Parathyroid adenoma (tissue), 2 donors: ENCODE measurements around the gene MMP11.

ENCODE experiments used
- H2AFZ ChIP-seq: fragments of 300-600 bp; sonication (generic); one replicate; pipeline ENCODE4 v1.7.0; 2017; ENCODE audit warnings: antibody characterized with exemption, mild to moderate bottlenecking
- H3K27ac ChIP-seq: fragments of 300-600 bp; sonication (generic); one replicate; pipeline ENCODE4 v1.7.0; 2017
- H3K27me3 ChIP-seq: fragments of 300-600 bp; sonication (generic); one replicate; pipeline ENCODE4 v1.7.0; 2017; ENCODE audit warnings: low read length; ENCODE audit not compliant: control insufficient read depth, insufficient read depth
- H3K36me3 ChIP-seq: fragments of 300-600 bp; sonication (generic); one replicate; pipeline ENCODE4 v1.7.0; 2017; ENCODE audit warnings: low read length; ENCODE audit not compliant: control insufficient read depth, insufficient read depth
- H3K4me1 ChIP-seq: fragments of 300-600 bp; sonication (generic); one replicate; pipeline ENCODE4 v1.7.0; 2017; ENCODE audit warnings: control low read depth
- H3K4me2 ChIP-seq: fragments of 300-600 bp; sonication (generic); one replicate; pipeline ENCODE4 v1.7.0; 2017; ENCODE audit warnings: low read length
- H3K4me3 ChIP-seq: fragments of 300-600 bp; sonication (generic); one replicate; pipeline ENCODE4 v1.7.0; 2017; ENCODE audit warnings: low read depth, low read length
- H3K79me2 ChIP-seq: fragments of 300-600 bp; sonication (generic); one replicate; pipeline ENCODE4 v1.7.0; 2017; ENCODE audit warnings: control low read depth
- H3K9ac ChIP-seq: fragments of 300-600 bp; sonication (generic); one replicate; pipeline ENCODE4 v1.7.0; 2017; ENCODE audit warnings: mild to moderate bottlenecking
- H3K9me3 ChIP-seq: fragments of 300-600 bp; sonication (generic); one replicate; pipeline ENCODE4 v1.7.0; 2017; ENCODE audit warnings: low read length; ENCODE audit not compliant: control insufficient read depth
- TF ChIP-seq, protein P1 (sequence below): fragments of 300-600 bp; sonication (generic); IDR thresholded peaks from one replicate; pipeline ENCODE4 v1.7.0; 2017; ENCODE audit warnings: antibody characterized with exemption, mild to moderate bottlenecking
- donor health status: primary hyperparathyroidism.

The MMP11 gene

DNA sequence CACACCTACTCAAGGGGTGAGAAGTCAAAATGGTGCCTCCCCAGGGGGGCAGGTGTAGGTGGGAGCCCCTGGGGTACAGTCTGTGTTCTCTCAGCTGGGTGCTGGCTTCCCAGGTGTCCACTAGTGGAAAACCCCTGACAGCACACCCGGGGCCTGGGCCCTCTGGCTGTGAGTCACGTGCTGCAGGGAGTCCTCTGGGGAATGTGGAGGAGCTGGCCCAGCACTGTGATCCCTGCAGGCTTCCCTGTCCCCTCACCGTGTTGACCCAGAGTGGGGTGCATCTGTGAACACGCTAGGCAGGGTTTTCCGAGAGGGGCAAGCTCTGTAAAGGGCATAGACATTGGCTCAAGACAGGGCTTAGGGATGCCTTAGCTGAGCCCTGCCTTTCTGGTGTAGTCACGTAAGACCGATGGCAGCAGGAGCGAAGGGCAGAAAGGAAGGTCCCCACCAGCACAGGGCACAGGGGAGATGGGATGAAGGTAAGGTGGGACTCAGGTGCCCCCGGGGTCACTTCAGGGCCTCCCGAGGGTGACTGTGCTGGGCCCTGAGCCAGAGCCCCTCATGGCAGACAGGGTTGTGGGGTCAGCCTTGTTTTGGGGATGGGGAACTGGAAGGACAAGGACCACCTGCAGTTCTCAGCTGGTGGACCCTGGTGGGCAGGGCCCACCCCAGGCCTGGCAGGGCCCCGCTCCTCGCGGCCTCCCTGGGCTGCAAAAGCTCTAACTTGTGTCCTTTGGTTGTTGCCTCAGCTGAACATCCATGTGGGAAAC is 52.0 kb downstream of the MMP11 start:
- H3K4me2 ChIP-seq = no peak overlapping the region
- H3K27ac ChIP-seq = no peak overlapping the region
- no peak overlapping the region for H3K9ac ChIP-seq
- H2AFZ ChIP-seq = no peak overlapping the region
- H3K4me3 ChIP-seq = no peak overlapping the region
- no peaks in the 10 kb centered on the region for H3K4me1 ChIP-seq
- H3K79me2 ChIP-seq = no peaks in the 10 kb centered on the region
- no peaks in the 10 kb centered on the region for H3K36me3 ChIP-seq
- TF ChIP-seq, protein P1, sequence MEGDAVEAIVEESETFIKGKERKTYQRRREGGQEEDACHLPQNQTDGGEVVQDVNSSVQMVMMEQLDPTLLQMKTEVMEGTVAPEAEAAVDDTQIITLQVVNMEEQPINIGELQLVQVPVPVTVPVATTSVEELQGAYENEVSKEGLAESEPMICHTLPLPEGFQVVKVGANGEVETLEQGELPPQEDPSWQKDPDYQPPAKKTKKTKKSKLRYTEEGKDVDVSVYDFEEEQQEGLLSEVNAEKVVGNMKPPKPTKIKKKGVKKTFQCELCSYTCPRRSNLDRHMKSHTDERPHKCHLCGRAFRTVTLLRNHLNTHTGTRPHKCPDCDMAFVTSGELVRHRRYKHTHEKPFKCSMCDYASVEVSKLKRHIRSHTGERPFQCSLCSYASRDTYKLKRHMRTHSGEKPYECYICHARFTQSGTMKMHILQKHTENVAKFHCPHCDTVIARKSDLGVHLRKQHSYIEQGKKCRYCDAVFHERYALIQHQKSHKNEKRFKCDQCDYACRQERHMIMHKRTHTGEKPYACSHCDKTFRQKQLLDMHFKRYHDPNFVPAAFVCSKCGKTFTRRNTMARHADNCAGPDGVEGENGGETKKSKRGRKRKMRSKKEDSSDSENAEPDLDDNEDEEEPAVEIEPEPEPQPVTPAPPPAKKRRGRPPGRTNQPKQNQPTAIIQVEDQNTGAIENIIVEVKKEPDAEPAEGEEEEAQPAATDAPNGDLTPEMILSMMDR = no peak
- no peaks in the 10 kb centered on the region for H3K27me3 ChIP-seq
- H3K9me3 ChIP-seq = no peaks in the 10 kb centered on the region

DNA sequence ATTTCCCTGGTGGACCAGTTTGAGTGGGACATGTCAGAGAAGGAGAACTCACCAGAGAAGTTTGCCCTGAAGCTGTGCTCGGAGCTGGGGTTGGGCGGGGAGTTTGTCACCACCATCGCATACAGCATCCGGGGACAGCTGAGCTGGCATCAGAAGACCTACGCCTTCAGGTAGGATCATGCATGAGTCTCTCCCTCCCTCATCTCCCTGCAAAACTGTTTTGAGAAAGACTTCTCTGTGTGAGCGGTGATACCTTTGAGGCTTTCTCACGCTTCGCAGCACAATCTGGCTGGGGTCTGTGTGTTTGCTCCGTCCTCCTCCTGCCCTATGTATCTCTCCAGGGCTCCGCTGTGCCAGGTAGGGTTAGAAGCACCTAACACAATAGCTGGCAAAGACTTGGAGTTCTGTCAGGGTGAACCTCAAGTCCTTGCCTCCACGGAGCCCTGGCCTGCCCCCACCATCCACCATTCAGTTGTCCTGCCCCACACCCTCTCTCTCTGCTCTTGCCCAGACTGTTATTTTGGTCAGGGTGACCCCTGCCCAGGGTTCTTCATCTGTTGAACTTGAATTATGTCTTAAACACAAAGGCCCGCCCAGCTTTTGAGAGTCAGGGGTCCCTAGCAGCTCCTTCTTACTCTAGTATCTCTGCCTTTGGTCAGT is 52.7 kb downstream of the MMP11 start:
- Histone ChIP-seq H3K27ac (no peak overlapping the region), H3K79me2 (no peaks in the 10 kb centered on the region), H3K9ac (no peak overlapping the region), H3K4me1 (no peaks in the 10 kb centered on the region), H2AFZ (no peak overlapping the region), H3K27me3 (no peaks in the 10 kb centered on the region), H3K36me3 (no peaks in the 10 kb centered on the region), H3K4me3 (no peak overlapping the region), H3K9me3 (no peaks in the 10 kb centered on the region), H3K4me2 (no peak overlapping the region)
- TF ChIP-seq, protein P1 = no peak

DNA sequence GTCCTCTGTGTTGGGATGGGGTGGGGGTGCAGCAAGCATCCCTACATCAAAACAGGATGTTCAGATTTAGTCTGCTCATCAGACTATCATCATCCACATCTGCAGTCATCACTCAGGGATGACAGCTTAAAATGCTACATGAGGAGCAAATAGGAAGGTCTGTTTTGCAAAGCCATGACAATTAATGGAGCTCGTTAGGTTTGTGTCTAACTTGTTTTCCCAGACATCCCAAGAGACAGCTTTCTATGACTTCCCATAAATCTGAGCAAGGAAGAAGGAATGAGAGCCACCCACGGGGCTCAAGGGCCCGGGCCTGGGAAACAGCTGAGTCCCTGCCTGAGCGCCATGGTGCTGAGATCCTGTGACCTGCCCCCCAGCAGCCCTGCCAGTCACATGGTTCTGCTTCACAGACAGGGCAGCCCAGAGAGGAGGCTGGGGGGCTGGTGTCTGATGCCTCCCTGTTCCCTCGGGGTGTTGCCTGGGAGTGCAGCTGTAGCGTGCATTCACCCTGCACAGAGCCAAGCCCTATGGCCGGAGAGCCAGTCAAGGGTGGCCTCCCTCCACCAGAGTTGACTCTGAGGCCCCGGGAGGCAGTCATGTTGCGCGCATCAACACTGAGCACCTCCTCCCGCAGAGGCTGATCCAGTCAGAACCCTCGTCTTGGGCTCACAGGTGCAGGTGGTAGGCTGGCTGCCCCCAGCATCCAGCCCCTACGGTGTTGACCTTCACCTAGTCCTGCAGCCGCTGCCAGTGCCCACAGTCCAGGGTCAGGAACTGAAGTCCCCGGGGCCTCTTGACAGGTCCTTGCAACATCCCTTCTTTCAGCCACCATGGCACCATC is 54.1 kb downstream of the MMP11 start:
- Histone ChIP-seq H3K27me3 (no peaks in the 10 kb centered on the region), H2AFZ (no peak overlapping the region), H3K4me2 (no peak overlapping the region), H3K36me3 (no peaks in the 10 kb centered on the region), H3K9me3 (no peaks in the 10 kb centered on the region), H3K79me2 (no peaks in the 10 kb centered on the region), H3K27ac (no peak overlapping the region), H3K4me3 (no peak overlapping the region), H3K9ac (no peak overlapping the region), H3K4me1 (no peaks in the 10 kb centered on the region)
- TF ChIP-seq, protein P1 = no peak

DNA sequence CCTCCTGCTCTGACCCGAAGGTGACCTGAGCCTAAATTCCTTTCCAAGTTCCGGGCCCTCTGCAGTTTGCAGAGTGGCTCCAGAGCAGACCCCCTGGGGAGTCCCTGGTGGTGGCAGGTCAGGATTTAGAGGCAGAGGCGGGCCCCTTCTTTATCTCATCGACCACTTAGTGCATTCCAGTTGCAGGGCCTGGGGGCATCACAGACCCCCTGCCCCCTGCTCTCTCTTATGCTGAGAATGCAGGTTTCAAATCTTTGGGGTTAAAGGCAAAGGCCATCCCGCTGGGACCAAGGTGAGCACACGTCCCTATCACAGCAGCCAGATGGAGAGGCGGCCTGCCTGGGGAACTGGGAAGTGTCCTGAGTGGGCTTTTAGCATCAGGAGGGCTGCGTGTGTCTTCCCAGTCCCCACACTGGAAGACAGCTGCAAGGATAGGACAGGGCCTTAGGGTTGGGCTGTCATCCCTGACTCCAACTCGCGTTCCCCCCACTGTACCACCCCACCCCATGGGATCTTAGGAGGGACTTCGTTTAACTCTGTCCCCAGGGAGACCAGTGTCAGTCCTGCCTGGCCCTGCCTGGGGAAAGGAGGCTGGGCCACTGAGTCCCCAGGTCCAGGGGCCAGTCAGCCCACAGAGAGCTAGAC is 54.8 kb downstream of the MMP11 start:
- Histone ChIP-seq H3K27me3 (no peaks in the 10 kb centered on the region), H3K79me2 (no peaks in the 10 kb centered on the region), H3K4me3 (no peak overlapping the region), H3K36me3 (no peaks in the 10 kb centered on the region), H3K27ac (no peak overlapping the region), H3K9ac (no peak overlapping the region), H3K4me2 (no peak overlapping the region), H3K9me3 (no peaks in the 10 kb centered on the region), H3K4me1 (no peaks in the 10 kb centered on the region), H2AFZ (no peak overlapping the region)
- TF ChIP-seq, protein P1 = no peak
